Liver (tissue), 9 donors: ENCODE measurements around the gene COL9A3. TPM values are rescaled to one million over a fixed set of nuclear protein-coding genes. Genes with fewer than 3 reads are reported as not detected.

Experiments used
- DNase-seq: peaks from one replicate; pipeline ENCODE4 v3.0.0-alpha.2; 2017; ENCODE audit warnings: low spot score
- H3K27ac ChIP-seq, 2 donors: one replicate each; pipeline ENCODE4 v1.7.0; 2013; ENCODE audit warnings: inconsistent platforms in 2 of 2, low read length in 2 of 2, control low read depth in 1 of 2, low read depth in 1 of 2, mild to moderate bottlenecking in 1 of 2
- H3K27me3 ChIP-seq, 4 donors: one replicate each; pipeline versions ENCODE4 v1.6.1 to v1.7.0; 2013; ENCODE audit warnings: low read length in 3 of 4, inconsistent platforms in 1 of 4, mild to moderate bottlenecking in 1 of 4, moderate library complexity in 1 of 4; ENCODE audit not compliant: control insufficient read depth in 4 of 4, insufficient read depth in 4 of 4
- H3K36me3 ChIP-seq, 4 donors: one replicate each; pipeline versions ENCODE4 v1.6.1 to v1.7.0; 2013; ENCODE audit warnings: low read length in 3 of 4, mild to moderate bottlenecking in 3 of 4, low read depth in 1 of 4, moderate library complexity in 1 of 4; ENCODE audit not compliant: control insufficient read depth in 4 of 4, insufficient read depth in 3 of 4
- H3K4me1 ChIP-seq, 4 donors: one replicate each; pipeline versions ENCODE4 v1.6.1 to v1.7.0; 2013; ENCODE audit warnings: low read length in 3 of 4, mild to moderate bottlenecking in 3 of 4, moderate library complexity in 1 of 4; ENCODE audit not compliant: control insufficient read depth in 4 of 4, insufficient read depth in 4 of 4
- H3K4me3 ChIP-seq, 3 donors: one replicate each; pipeline versions ENCODE4 v1.6.1 to v1.7.0; 2013; ENCODE audit warnings: low read length in 3 of 3, control low read depth in 1 of 3, low read depth in 1 of 3, mild to moderate bottlenecking in 1 of 3
- H3K9ac ChIP-seq, 2 donors: one replicate each; pipeline ENCODE4 v1.7.0; 2013; ENCODE audit warnings: low read length in 2 of 2, mild to moderate bottlenecking in 2 of 2, moderate library complexity in 2 of 2, control low read depth in 1 of 2, low read depth in 1 of 2
- H3K9me3 ChIP-seq, 4 donors: one replicate each; pipeline versions ENCODE4 v1.6.1 to v1.7.0; 2013; ENCODE audit warnings: low read length in 3 of 4; ENCODE audit not compliant: control insufficient read depth in 4 of 4
- ATF3 ChIP-seq: IDR thresholded peaks from 2 replicates; pipeline ENCODE4 v1.6.1; 2016; ENCODE audit warnings: antibody characterized with exemption
- EGR1 ChIP-seq, 2 donors: IDR thresholded peaks; 2 replicates each; pipeline ENCODE4 v1.6.1; 2016 to 2018; ENCODE audit warnings: antibody characterized with exemption in 2 of 2, low read depth in 2 of 2
- FOXA1 ChIP-seq: IDR thresholded peaks from 2 replicates; pipeline ENCODE4 v1.6.1; 2016; ENCODE audit warnings: antibody characterized with exemption
- HNF4A ChIP-seq, 2 donors: conservative IDR thresholded peaks; 2 replicates each; pipeline ENCODE4 v1.6.1; 2016; ENCODE audit warnings: antibody characterized with exemption in 2 of 2, mild to moderate bottlenecking in 2 of 2
- HNF4G ChIP-seq: IDR thresholded peaks from 2 replicates; pipeline ENCODE4 v1.6.1; 2016; ENCODE audit warnings: antibody characterized with exemption
- JUND ChIP-seq, 2 donors: IDR thresholded peaks; 2 replicates each; pipeline ENCODE4 v1.6.1; 2016; ENCODE audit warnings: antibody characterized with exemption in 2 of 2
- NR2F2 ChIP-seq: IDR thresholded peaks from 2 replicates; pipeline ENCODE4 v1.6.1; 2016; ENCODE audit warnings: antibody characterized with exemption
- RAD21 ChIP-seq, 2 donors: IDR thresholded peaks; 2 replicates each; pipeline ENCODE4 v1.6.1; 2016; ENCODE audit warnings: antibody characterized with exemption in 2 of 2, mild to moderate bottlenecking in 2 of 2
- REST ChIP-seq: IDR thresholded peaks from 2 replicates; pipeline ENCODE4 v1.6.1; 2016; ENCODE audit warnings: antibody characterized with exemption, mild to moderate bottlenecking
- RXRA ChIP-seq, 2 donors: IDR thresholded peaks; 2 replicates each; pipeline ENCODE4 v1.6.1; 2017 to 2018; ENCODE audit warnings: antibody characterized with exemption in 2 of 2, mild to moderate bottlenecking in 1 of 2
- SP1 ChIP-seq: IDR thresholded peaks from 2 replicates; pipeline ENCODE4 v1.6.1; 2018; ENCODE audit warnings: antibody characterized with exemption, mild to moderate bottlenecking
- TAF1 ChIP-seq: conservative IDR thresholded peaks from 2 replicates; pipeline ENCODE4 v1.6.1; 2016; ENCODE audit warnings: antibody characterized with exemption, mild to moderate bottlenecking
- ZBTB33 ChIP-seq: IDR thresholded peaks from 2 replicates; pipeline ENCODE4 v1.6.1; 2016; ENCODE audit warnings: antibody characterized with exemption
- WGBS: extraction: QIAGEN DNeasy Blood & Tissue Kit; methylation state at CpG from one replicate; pipeline ENCODE4 v1.1.7; 2013; 5-methylcytosine and 5-hydroxymethylcytosine counted together
- polyA plus RNA-seq, 2 donors: library from polyadenylated mRNA; stranded (reverse) in 1 of 2; unstranded in 1 of 2; fragments of 200-250 nt in 1 of 2; fragments of >200 nt in 1 of 2; fragmentation: Nextera tagmentation in 1 of 2; extraction: Ambion mirVana in 1 of 2; gene quantifications; one replicate each; pipeline versions ENCODE4 v1.2.1 to v1.2.3, GENCODE V29; 2013 to 2015
- total RNA-seq, 2 donors: library from RNA; depleted of rRNA; stranded (reverse); fragments of >200 nt; gene quantifications; one replicate each; pipeline ENCODE4 v1.2.3, GENCODE V29; 2014
- donor health status: healthy.
- donor health status: healthy.
- donor health status: healthy.
- donor health status: healthy.
- donor health status: healthy.

Gene COL9A3
- total and polyA plus RNA-seq, 4 donors, result 0.92 to 2.0 (median 1.1) TPM

- TF ChIP-seq ZBTB33 (no peak), TAF1 (no peak)
Measured at GRCh38 chr20:62849431-62849830, 32.6 kb downstream of the COL9A3 start (continued).

- Histone ChIP-seq H3K27me3 (no peaks in the 10 kb centered on the region), H3K4me3 (no peak overlapping the region), H3K36me3 (peaks cover 0 to 13% (median 3%) of the 10 kb centered on the region in 4 donors), H3K27ac (no peak overlapping the region), H3K9me3 (no peaks in the 10 kb centered on the region), H3K4me1 (no peaks in the 10 kb centered on the region), H3K9ac (no peak overlapping the region)
- 93% methylated on average over 22 of the region's 22 CpGs for WGBS
- DNase-seq, result no peak
- TF ChIP-seq RXRA (IDR thresholded peaks at IDR 0.05) (no peak), HNF4A (conservative IDR thresholded peaks at IDR 0.05) (no peak), FOXA1 (no peak), RAD21 (IDR thresholded peaks at IDR 0.05) (no peak), SP1 (no peak)
Measured at GRCh38 chr20:62850333-62850974, 33.6 kb downstream of the COL9A3 start.

GRCh38 chr20:62852196-62852595 lies 35.3 kb downstream of the COL9A3 start:
- H3K9ac ChIP-seq, result no peak overlapping the region
- H3K4me3 ChIP-seq, result no peak overlapping the region
- TF ChIP-seq RAD21 (IDR thresholded peaks at IDR 0.05) (no peak), EGR1 (IDR thresholded peaks at IDR 0.05; ENCODE audit: low read depth in 2 of 2) (no peak), HNF4A (conservative IDR thresholded peaks at IDR 0.05) (no peak), NR2F2 (no peak), JUND (IDR thresholded peaks at IDR 0.05) (no peak), REST (no peak)
- H3K27me3 ChIP-seq, result no peaks in the 10 kb centered on the region
- H3K9me3 ChIP-seq, result no peaks in the 10 kb centered on the region
- H3K4me1 ChIP-seq, result no peaks in the 10 kb centered on the region
- no peak for DNase-seq
- WGBS, result 93% methylated on average over 8 of the region's 8 CpGs
- peaks cover 2 to 14% (median 4%) of the 10 kb centered on the region in 4 donors for H3K36me3 ChIP-seq
- H3K27ac ChIP-seq, result no peak overlapping the region

- DNase-seq, result no peak
- Histone ChIP-seq H3K36me3 (peaks cover 2 to 16% (median 5%) of the 10 kb centered on the region in 4 donors), H3K9me3 (no peaks in the 10 kb centered on the region), H3K9ac (no peak overlapping the region), H3K27ac (no peak overlapping the region), H3K4me1 (no peaks in the 10 kb centered on the region), H3K4me3 (no peak overlapping the region), H3K27me3 (no peaks in the 10 kb centered on the region)
- WGBS, result 92% methylated on average over 12 of the region's 12 CpGs
- TF ChIP-seq JUND (IDR thresholded peaks at IDR 0.05), result no peak
- no peak for TF ChIP-seq REST
- TF ChIP-seq RAD21 (IDR thresholded peaks at IDR 0.05), result no peak
- TF ChIP-seq HNF4G, result no peak
- TF ChIP-seq ATF3, result no peak
- TF ChIP-seq SP1, result no peak
- no peak for TF ChIP-seq HNF4A (conservative IDR thresholded peaks at IDR 0.05)
- TF ChIP-seq ZBTB33, result no peak
Measured at GRCh38 chr20:62852841-62853240, 36.0 kb downstream of the COL9A3 start.
